Kidney capillary endothelial cell (primary cell): Measurements from ENCODE around the gene GSTM2.
A peak's percentile ranks its signal among the peaks of the same experiment; 100 is the strongest.
"Not testable (repeated sequence)": the region's sequence is repeated elsewhere in the genome, so short reads cannot be mapped to it uniquely, and the experiment has no call there.

Source experiments
- DNase-seq: peaks from one replicate; pipeline ENCODE4 v3.0.0-alpha.2; 2018; ENCODE audit warnings: low spot score

The GSTM2 gene

DNA sequence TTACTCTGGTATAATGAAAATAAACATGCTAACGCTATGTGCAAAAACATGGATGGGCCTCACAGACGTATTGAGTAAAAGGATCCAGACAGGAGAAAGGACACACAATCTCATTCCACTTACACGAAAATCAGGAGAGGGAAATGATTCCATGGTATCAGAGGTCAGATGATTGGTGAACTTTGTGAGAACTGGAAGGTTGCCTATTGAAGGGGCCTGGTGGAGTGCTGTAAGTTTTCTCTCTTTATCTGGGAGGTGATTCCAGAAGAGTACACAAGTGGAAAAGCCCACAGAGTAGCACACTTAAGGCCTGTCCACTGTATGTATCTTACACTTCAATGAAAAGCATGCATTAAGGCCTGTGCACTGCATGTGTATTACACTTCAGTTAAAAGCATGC lies 9.6 kb downstream of the GSTM2 start:
- DNase-seq = no peak

- not testable (repeated sequence) for DNase-seq
Measured at GRCh38 chr1:109678637-109679036, 10.8 kb downstream of the GSTM2 start.

GRCh38 chr1:109684777-109685176 lies 16.9 kb downstream of the GSTM2 start:
- not testable (repeated sequence) for DNase-seq

- not testable (repeated sequence) for DNase-seq
Measured at GRCh38 chr1:109685399-109685798, 17.5 kb downstream of the GSTM2 start.

DNA sequence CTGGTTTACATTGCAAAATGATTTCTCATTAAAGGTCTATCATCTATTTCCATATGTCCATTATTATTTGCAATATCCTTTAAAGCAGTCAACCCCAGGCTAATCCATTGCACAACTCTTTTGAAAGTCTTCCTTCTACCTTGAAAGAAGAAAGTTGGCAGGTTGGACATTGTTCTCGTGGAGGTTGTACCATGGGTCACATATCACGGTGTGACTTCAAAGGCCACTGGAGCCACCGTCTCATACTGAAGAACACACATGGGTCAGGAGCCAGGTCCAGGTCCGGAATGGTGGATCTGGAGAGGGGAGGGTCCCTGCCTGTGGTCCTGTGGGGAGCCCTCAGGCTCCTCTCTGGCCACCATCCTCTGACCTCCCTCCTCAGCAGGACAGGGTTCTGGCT lies 18.0 kb downstream of the GSTM2 start:
- DNase-seq = not testable (repeated sequence)

GRCh38 chr1:109687109-109687508 lies 19.3 kb downstream of the GSTM2 start:
- not testable (repeated sequence) for DNase-seq

GRCh38 chr1:109687641-109688499 lies 20.0 kb downstream of the GSTM2 start, which contains the start of gene GSTM1:
TSS of gene GSTM1 (plus strand) at chr1:109687817. CDS start at chr1:109687874, 57 bp downstream.
- DNase-seq = peak; percentile 21

GRCh38 chr1:109689844-109690405 lies 22.1 kb downstream of the GSTM2 start:
- no peak for DNase-seq

- no peak for DNase-seq
Measured at GRCh38 chr1:109691759-109692158, 23.9 kb downstream of the GSTM2 start.

DNA sequence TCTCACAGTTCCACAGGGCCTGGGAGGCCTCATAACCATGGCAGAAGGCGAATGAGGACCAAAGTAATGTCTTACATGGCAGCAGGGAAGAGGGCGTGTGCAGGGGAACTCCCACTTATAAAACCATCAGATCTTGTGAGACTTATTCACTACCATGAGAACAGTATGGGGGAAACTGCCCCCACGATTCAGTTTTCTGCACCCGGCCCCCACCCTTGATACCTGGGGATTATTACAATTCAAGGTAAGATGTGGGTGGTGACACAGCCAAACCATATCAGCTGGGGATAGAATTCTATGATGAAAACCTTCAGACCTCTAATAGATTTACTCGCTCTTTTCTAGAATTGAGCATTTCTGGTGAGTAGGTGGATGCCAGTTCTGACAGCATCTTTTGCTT lies 26.5 kb downstream of the GSTM2 start:
- DNase-seq = not testable (repeated sequence)

DNA sequence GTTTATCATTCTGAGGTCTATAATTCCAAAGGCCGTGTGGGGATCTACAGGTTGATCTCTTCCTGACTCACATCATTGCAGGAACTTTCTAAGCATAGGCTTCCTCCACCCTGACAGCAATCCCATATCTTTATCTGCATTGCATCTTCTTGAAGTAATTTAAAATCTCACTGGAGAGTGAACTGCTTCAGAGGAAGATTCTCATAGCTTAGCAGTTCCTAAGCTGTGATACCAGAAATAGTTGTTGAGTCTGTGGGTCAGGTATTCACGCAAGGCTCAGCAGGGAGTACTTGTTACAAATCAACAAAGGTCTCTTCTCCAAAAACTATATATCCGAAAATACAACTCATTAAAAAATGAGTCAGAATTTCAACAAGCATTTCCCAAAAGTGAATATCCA lies 27.3 kb downstream of the GSTM2 start:
- not testable (repeated sequence) for DNase-seq

GRCh38 chr1:109697066-109697465 lies 29.2 kb downstream of the GSTM2 start:
- no peak for DNase-seq

DNA sequence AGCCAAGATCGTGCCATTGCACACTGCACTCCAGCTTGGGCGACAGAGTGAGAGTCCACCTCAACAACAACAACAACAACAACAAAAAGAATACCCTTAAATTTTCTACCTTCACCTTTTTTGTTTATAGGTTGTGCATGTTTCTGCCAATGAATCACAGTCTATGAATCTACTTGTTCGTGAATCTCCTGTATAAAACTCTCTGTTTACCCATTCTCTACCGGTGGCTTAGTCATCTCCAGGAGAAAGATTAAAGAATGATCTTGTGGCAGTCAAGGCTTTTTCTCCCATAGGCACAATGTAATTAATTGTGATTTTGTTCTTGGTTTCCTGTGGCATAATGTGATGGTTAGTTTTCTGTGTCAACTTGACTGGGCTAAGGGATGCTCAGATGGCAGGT lies 30.0 kb downstream of the GSTM2 start:
- not testable (repeated sequence) for DNase-seq

- DNase-seq = not testable (repeated sequence)
Measured at GRCh38 chr1:109702940-109703339, 35.1 kb downstream of the GSTM2 start.

DNA sequence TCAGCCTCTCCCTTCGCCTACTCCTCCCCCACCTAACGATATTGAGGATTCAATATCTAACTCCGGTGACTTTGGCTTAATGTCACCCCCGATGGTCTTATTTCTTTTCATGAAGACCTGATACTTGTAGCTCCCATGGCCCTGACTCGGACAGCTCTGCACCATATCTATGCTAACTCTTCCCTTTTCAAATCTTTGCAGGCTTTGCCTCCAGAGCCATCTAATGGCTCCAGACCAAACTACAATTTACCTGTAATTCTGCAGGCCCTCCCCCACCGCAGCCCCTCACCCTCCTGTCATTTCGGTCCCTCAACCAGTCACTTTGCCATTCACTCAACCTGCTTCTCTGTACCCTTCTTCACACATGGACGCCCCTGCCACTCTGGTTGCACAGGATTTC lies 36.3 kb downstream of the GSTM2 start:
- no peak for DNase-seq

GRCh38 chr1:109705411-109705810 lies 37.6 kb downstream of the GSTM2 start:
- no peak for DNase-seq

DNA sequence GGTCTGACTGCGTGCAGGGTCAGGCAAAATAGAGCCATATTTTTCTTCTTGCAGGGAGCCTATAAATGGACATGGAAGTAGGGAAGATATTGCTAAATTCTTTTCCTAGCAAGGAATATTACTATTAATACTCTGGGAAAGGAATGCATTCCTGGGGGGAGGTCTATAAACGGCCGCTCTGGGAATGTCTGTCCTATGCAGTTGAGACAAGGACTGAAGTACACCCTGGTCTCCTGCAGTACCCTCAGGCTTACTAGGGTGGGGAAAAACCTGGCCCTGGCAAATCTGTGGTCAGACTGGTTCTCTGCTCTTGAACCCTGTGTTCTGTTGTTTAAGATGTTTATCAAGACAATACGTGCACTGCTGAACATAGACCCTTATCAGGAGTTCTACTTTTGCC lies 41.1 kb downstream of the GSTM2 start:
- DNase-seq = not testable (repeated sequence)

- not testable (repeated sequence) for DNase-seq
Measured at GRCh38 chr1:109709822-109710221, 42.0 kb downstream of the GSTM2 start.

DNA sequence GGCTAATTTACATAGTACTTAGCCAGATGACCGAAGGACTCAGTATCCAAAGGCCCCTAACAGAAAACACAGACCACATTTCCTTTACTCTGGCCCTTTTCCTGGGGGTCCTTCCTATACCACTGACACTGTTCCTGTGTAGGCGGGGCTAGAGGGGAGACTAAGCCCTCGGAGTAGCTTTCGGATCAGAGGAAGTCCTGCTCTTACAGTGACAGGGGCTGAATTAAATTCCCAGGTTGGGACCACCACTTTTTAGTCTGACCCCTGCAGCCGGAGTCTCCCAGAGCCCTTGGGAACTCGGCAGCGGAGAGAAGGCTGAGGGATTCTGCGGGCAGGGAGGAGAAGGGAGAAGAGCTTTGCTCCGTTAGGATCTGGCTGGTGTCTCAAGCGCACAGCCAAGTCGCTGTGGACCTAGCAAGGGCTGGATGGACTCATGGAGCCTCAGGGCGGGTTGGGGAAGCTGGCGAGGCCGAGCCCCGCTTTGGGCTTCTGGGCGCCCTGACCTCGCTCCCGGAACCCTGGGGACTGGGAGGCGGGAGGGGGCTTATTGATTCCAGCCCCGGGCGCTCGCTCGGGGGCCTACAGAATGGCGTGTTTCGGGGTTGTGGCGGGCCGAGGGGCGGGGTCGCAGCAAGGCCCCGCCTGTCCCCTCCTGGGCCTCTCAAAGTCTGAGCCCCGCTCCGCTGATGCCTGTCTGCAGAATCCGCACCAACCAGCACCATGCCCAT lies 43.9 kb downstream of the GSTM2 start, which contains the start of gene GSTM5:
Gene GSTM5, plus strand, starts transcription at position 659 of the 728 bp plus-strand sequence. Its CDS starts 62 bp downstream, at position 721.
- DNase-seq = not testable (repeated sequence)

- no peak for DNase-seq
Measured at GRCh38 chr1:109712321-109712864, 44.5 kb downstream of the GSTM2 start.

GRCh38 chr1:109713636-109714035 lies 45.8 kb downstream of the GSTM2 start:
- DNase-seq = no peak

- no peak for DNase-seq
Measured at GRCh38 chr1:109714661-109715372, 47.0 kb downstream of the GSTM2 start.
